HepG2 (cell line): ENCODE data around the gene NUBPL. TPM values are rescaled to one million over a fixed set of nuclear protein-coding genes. Genes with fewer than 3 reads are reported as not detected.

ENCODE experiments used
- CBX2 ChIP-seq, 2 experiments: fragments of 200-600 bp in 1 of 2; sonication (generic); formaldehyde crosslinking in 1 of 2; IDR thresholded peaks; 2 replicates each; pipeline versions ENCODE4 v1.7.0 to v1.8.1; 2018 to 2022; ENCODE audit warnings: low read depth in 2 of 2, low read length in 1 of 2, mild to moderate bottlenecking in 1 of 2, missing genetic modification reagents in 1 of 2
- CENPX ChIP-seq: sonication (generic); formaldehyde crosslinking; IDR thresholded peaks from 2 replicates; pipeline ENCODE4 v1.9.0; 2021; ENCODE audit warnings: mild to moderate bottlenecking, missing genetic modification reagents, moderate library complexity
- ETV6 ChIP-seq: sonication (generic); formaldehyde crosslinking; conservative IDR thresholded peaks from 2 replicates; pipeline ENCODE4 v1.4.0; 2020; ENCODE audit warnings: missing genetic modification reagents
- MYC ChIP-seq: sonication (generic); formaldehyde crosslinking; IDR thresholded peaks from 2 replicates; pipeline ENCODE4 v1.9.0; 2021; ENCODE audit warnings: missing genetic modification reagents, borderline replicate concordance
- PHF5A ChIP-seq: IDR thresholded peaks from one replicate; pipeline ENCODE4 v1.6.1; 2018; ENCODE audit warnings: low read depth, missing genetic modification reagents; ENCODE audit not compliant: unreplicated experiment
- RCOR2 ChIP-seq: IDR thresholded peaks from 2 replicates; pipeline ENCODE4 v1.6.1; 2016; ENCODE audit warnings: missing biosample characterization, missing genetic modification reagents
- RNF2 ChIP-seq: fragments of 450-650 bp; conservative IDR thresholded peaks from 2 replicates; pipeline ENCODE4 v1.6.1; 2016; ENCODE audit warnings: low read depth
- SMAD9 ChIP-seq: sonication (generic); formaldehyde crosslinking; IDR thresholded peaks from 2 replicates; pipeline ENCODE4 v1.5.1; 2020; ENCODE audit warnings: mild to moderate bottlenecking, missing genetic modification reagents
- SMYD3 ChIP-seq: sonication (generic); formaldehyde crosslinking; IDR thresholded peaks from 2 replicates; pipeline ENCODE4 v1.8.1; 2023; ENCODE audit warnings: mild to moderate bottlenecking, missing genetic modification reagents
- SSRP1 ChIP-seq: IDR thresholded peaks from 2 replicates; pipeline ENCODE4 v1.6.1; 2016; ENCODE audit warnings: control low read depth
- TCF7L2 ChIP-seq: IDR thresholded peaks from 2 replicates; pipeline ENCODE4 v1.6.1; 2011; ENCODE audit warnings: mild to moderate bottlenecking, low read depth, low read length, moderate library complexity
- TEAD2 ChIP-seq: sonication (generic); formaldehyde crosslinking; IDR thresholded peaks from 2 replicates; pipeline ENCODE4 v1.9.0; 2021; ENCODE audit warnings: missing genetic modification reagents
- ZNF20 ChIP-seq: sonication (generic); formaldehyde crosslinking; IDR thresholded peaks from 2 replicates; pipeline ENCODE4 v1.4.0; 2020; ENCODE audit warnings: mild to moderate bottlenecking, moderate library complexity, missing genetic modification reagents
- ZNF205 ChIP-seq: IDR thresholded peaks from 2 replicates; pipeline ENCODE4 v1.6.1; 2018; ENCODE audit warnings: missing biosample characterization, missing genetic modification reagents
- ZNF230 ChIP-seq: sonication (generic); formaldehyde crosslinking; IDR thresholded peaks from 2 replicates; pipeline ENCODE4 v1.4.0; 2020; ENCODE audit warnings: mild to moderate bottlenecking, missing genetic modification reagents
- ZNF350 ChIP-seq: sonication (generic); formaldehyde crosslinking; IDR thresholded peaks from 2 replicates; pipeline ENCODE4 v1.4.0; 2020; ENCODE audit warnings: mild to moderate bottlenecking, low read depth, missing genetic modification reagents, borderline replicate concordance
- ZNF451 ChIP-seq: sonication (generic); formaldehyde crosslinking; IDR thresholded peaks from 2 replicates; pipeline ENCODE4 v1.5.0; 2020; ENCODE audit warnings: mild to moderate bottlenecking, missing genetic modification reagents
- polyA plus RNA-seq, 8 experiments: library from polyadenylated mRNA; depleted of rRNA in 3 of 8; stranded (reverse) in 7 of 8; unstranded in 1 of 8; fragments of >200 nt; fragmentation: Illumina TruSeq in 4 of 8; extraction: Trizol in 4 of 8; gene quantifications; 2 replicates each; pipeline versions ENCODE4 v1.2.1 to v1.2.3, GENCODE V29; 2011 to 2016; ENCODE audit warnings: low read depth in 4 of 8, missing spikeins in 1 of 8, mixed read lengths in 1 of 8; ENCODE audit not compliant: insufficient read depth in 1 of 8
- total RNA-seq, 5 experiments: library from RNA; depleted of rRNA; stranded (reverse); fragments of >200 nt; fragmentation: Illumina TruSeq; extraction: Trizol; gene quantifications; 2 replicates each; pipeline ENCODE4 v1.2.3, GENCODE V29; 2016; ENCODE audit warnings: low read depth in 1 of 5
- TF ChIP-seq, protein P1 (sequence below): sonication (generic); IDR thresholded peaks from 2 replicates; pipeline ENCODE4 v1.6.1; 2016; ENCODE audit warnings: low read depth, borderline replicate concordance
- TF ChIP-seq, protein P2 (sequence below): sonication (generic); formaldehyde crosslinking; IDR thresholded peaks from 2 replicates; pipeline ENCODE4 v1.8.0; 2022; ENCODE audit warnings: mild to moderate bottlenecking, missing genetic modification reagents, borderline replicate concordance
- TF ChIP-seq, protein P3 (sequence below): sonication (generic); formaldehyde crosslinking; IDR thresholded peaks from 2 replicates; pipeline ENCODE4 v1.4.0; 2020; ENCODE audit warnings: missing genetic modification reagents, borderline replicate concordance
- TF ChIP-seq, protein P4 (sequence below): IDR thresholded peaks from 2 replicates; pipeline ENCODE4 v1.6.1; 2016; ENCODE audit warnings: control low read depth
- TF ChIP-seq, protein P5 (sequence below): IDR thresholded peaks from 2 replicates; pipeline ENCODE4 v1.6.1; 2012; ENCODE audit warnings: low read depth, low read length, improper control_type of control experiment

The NUBPL gene
- total and polyA plus RNA-seq, 2 of the 13 experiments (the other 11 are each of a cell fraction or from before 2014, with no cell fraction given) = 21.3 to 44.1 TPM

DNA sequence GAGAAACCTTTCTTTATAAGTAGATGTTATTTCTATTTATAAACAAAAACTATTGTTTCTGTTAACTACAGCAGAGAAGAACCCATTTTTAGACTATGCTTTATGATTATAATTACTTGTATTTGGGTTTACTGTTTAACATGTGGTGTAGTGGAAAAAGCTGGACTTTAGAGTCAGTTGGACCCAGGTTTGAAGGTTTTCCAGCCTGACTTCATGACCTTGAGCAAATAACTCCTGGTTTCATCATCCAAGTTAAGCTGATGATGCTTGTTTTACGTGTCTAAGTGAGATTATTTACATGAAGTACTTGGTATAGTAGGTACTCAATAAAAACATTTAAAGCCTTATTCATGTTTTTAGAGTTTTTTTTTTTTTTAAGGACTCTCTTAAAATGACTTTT lies 294.1 kb downstream of the NUBPL start (continued):
- TF ChIP-seq, protein P1, sequence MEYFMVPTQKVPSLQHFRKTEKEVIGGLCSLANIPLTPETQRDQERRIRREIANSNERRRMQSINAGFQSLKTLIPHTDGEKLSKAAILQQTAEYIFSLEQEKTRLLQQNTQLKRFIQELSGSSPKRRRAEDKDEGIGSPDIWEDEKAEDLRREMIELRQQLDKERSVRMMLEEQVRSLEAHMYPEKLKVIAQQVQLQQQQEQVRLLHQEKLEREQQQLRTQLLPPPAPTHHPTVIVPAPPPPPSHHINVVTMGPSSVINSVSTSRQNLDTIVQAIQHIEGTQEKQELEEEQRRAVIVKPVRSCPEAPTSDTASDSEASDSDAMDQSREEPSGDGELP = peak; percentile 67
- TF ChIP-seq CENPX (CRISPR knock-in tag) = no peak
- TF ChIP-seq MYC = no peak
- no peak for TF ChIP-seq ETV6
- TF ChIP-seq, protein P2, sequence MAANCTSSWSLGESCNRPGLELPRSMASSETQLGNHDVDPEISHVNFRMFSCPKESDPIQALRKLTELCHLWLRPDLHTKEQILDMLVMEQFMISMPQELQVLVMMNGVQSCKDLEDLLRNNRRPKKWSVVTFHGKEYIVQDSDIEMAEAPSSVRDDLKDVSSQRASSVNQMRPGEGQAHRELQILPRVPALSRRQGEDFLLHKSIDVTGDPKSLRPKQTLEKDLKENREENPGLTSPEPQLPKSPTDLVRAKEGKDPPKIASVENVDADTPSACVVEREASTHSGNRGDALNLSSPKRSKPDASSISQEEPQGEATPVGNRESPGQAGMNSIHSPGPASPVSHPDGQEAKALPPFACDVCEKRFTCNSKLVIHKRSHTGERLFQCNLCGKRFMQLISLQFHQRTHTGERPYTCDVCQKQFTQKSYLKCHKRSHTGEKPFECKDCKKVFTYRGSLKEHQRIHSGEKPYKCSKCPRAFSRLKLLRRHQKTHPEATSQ (CRISPR knock-in tag) = peak; percentile 79; the same call in 1 of the 2 replicates
- TF ChIP-seq SSRP1 (CRISPR knock-in tag) = no peak
- no peak for TF ChIP-seq RNF2
- no peak for TF ChIP-seq TEAD2 (CRISPR knock-in tag)
- no peak for TF ChIP-seq CBX2 (IDR thresholded peaks at IDR 0.05; ENCODE audit: low read depth, low read length)
- TF ChIP-seq CBX2 (CRISPR knock-in tag; IDR thresholded peaks at IDR 0.05; ENCODE audit: low read depth) = no peak
- TF ChIP-seq SMYD3 (CRISPR knock-in tag) = peak; percentile 73; the same call in 1 of the 2 replicates
- TF ChIP-seq, protein P3, sequence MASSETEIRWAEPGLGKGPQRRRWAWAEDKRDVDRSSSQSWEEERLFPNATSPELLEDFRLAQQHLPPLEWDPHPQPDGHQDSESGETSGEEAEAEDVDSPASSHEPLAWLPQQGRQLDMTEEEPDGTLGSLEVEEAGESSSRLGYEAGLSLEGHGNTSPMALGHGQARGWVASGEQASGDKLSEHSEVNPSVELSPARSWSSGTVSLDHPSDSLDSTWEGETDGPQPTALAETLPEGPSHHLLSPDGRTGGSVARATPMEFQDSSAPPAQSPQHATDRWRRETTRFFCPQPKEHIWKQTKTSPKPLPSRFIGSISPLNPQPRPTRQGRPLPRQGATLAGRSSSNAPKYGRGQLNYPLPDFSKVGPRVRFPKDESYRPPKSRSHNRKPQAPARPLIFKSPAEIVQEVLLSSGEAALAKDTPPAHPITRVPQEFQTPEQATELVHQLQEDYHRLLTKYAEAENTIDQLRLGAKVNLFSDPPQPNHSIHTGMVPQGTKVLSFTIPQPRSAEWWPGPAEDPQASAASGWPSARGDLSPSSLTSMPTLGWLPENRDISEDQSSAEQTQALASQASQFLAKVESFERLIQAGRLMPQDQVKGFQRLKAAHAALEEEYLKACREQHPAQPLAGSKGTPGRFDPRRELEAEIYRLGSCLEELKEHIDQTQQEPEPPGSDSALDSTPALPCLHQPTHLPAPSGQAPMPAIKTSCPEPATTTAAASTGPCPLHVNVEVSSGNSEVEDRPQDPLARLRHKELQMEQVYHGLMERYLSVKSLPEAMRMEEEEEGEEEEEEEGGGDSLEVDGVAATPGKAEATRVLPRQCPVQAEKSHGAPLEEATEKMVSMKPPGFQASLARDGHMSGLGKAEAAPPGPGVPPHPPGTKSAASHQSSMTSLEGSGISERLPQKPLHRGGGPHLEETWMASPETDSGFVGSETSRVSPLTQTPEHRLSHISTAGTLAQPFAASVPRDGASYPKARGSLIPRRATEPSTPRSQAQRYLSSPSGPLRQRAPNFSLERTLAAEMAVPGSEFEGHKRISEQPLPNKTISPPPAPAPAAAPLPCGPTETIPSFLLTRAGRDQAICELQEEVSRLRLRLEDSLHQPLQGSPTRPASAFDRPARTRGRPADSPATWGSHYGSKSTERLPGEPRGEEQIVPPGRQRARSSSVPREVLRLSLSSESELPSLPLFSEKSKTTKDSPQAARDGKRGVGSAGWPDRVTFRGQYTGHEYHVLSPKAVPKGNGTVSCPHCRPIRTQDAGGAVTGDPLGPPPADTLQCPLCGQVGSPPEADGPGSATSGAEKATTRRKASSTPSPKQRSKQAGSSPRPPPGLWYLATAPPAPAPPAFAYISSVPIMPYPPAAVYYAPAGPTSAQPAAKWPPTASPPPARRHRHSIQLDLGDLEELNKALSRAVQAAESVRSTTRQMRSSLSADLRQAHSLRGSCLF (CRISPR knock-in tag) = no peak
- TF ChIP-seq ZNF230 = no peak
- TF ChIP-seq SMAD9 = no peak
- 0 out of 2 replicates have a peak, but pooled peaks have one; percentile 63 for TF ChIP-seq ZNF205 (CRISPR knock-in tag)
- TF ChIP-seq ZNF350 = no peak
- peak; percentile 99 for TF ChIP-seq RCOR2
- no peak; the same call in 1 of the 2 replicates for TF ChIP-seq ZNF20 (CRISPR knock-in tag)
- TF ChIP-seq PHF5A = no peak
- TF ChIP-seq, protein P4, sequence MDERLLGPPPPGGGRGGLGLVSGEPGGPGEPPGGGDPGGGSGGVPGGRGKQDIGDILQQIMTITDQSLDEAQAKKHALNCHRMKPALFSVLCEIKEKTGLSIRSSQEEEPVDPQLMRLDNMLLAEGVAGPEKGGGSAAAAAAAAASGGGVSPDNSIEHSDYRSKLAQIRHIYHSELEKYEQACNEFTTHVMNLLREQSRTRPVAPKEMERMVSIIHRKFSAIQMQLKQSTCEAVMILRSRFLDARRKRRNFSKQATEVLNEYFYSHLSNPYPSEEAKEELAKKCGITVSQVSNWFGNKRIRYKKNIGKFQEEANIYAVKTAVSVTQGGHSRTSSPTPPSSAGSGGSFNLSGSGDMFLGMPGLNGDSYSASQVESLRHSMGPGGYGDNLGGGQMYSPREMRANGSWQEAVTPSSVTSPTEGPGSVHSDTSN = no peak
- TF ChIP-seq, protein P5, sequence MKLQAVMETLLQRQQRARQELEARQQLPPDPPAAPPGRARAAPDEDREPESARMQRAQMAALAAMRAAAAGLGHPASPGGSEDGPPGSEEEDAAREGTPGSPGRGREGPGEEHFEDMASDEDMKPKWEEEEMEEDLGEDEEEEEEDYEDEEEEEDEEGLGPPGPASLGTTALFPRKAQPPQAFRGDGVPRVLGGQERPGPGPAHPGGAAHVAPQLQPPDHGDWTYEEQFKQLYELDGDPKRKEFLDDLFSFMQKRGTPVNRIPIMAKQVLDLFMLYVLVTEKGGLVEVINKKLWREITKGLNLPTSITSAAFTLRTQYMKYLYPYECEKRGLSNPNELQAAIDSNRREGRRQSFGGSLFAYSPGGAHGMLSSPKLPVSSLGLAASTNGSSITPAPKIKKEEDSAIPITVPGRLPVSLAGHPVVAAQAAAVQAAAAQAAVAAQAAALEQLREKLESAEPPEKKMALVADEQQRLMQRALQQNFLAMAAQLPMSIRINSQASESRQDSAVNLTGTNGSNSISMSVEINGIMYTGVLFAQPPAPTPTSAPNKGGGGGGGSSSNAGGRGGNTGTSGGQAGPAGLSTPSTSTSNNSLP = peak; percentile 73; the same call in 1 of the 2 replicates
- no peak for TF ChIP-seq TCF7L2
- no peak for TF ChIP-seq ZNF451 (CRISPR knock-in tag)
